IMR-90 (cell line): ENCODE measurements around the gene PACC1. TPM values are rescaled to one million over a fixed set of nuclear protein-coding genes. Genes with fewer than 3 reads are reported as not detected.

Experiments used
- ATAC-seq: fragments of 200-7000 bp; cut with Tn5 transposase; 2 replicates; pipeline ENCODE4 v1.9.1; 2020; ENCODE audit warnings: low read depth, mild to moderate bottlenecking, moderate library complexity
- BruUV-seq: library from RNA; stranded (reverse); fragments of 400-500 nt; replicated peaks from 2 replicates; lab custom pipeline; 2021; lab: Mats Ljungman, UMichigan
- CTCF ChIA-PET: fragments of 300-600 bp; formaldehyde crosslinking; extraction: SDS; loops from one replicate; lab custom pipeline; 2021; ENCODE audit warnings: antibody characterized with exemption; lab: Yijun Ruan, JAX
- POLR2A ChIA-PET: fragments of 300-600 bp; sonication (Branson Sonifier 250); formaldehyde crosslinking; loops from one replicate; lab custom pipeline; 2022; ENCODE audit warnings: antibody characterized with exemption; ENCODE audit not compliant: unreplicated experiment; lab: Charles Lee
- DNase-seq: peaks from one replicate; pipeline ENCODE4 v3.0.0; 2013
- H2AFZ ChIP-seq: replicated peaks from 2 replicates; pipeline ENCODE3; 2013; ENCODE audit warnings: low read length, mild to moderate bottlenecking; ENCODE audit not compliant: poor library complexity
- H2AK5ac ChIP-seq: 2 replicates; pipeline ENCODE4 v1.6.1; 2013; ENCODE audit warnings: low read depth, low read length, inconsistent platforms
- H2AK9ac ChIP-seq: replicated peaks from 2 replicates; pipeline ENCODE3; 2013; ENCODE audit warnings: mild to moderate bottlenecking, low read depth, low read length, moderate library complexity; ENCODE audit not compliant: poor library complexity
- H2BK120ac ChIP-seq: 2 replicates; pipeline ENCODE4 v1.6.1; 2013; ENCODE audit warnings: low read depth, low read length, inconsistent platforms
- H2BK15ac ChIP-seq: 3 replicates; pipeline ENCODE4 v1.6.1; 2013; ENCODE audit warnings: low read depth, low read length, inconsistent platforms
- H2BK20ac ChIP-seq: 2 replicates; pipeline ENCODE4 v1.6.1; 2013; ENCODE audit warnings: low read depth, mild to moderate bottlenecking, inconsistent platforms, low read length, moderate library complexity
- H2BK5ac ChIP-seq: 2 replicates; pipeline ENCODE4 v1.6.1; 2013; ENCODE audit warnings: mild to moderate bottlenecking, low read depth, low read length, inconsistent platforms; ENCODE audit not compliant: poor library complexity, severe bottlenecking
- H3K14ac ChIP-seq: replicated peaks from 2 replicates; pipeline ENCODE4 v1.6.1; 2013; ENCODE audit warnings: low read depth, low read length, inconsistent platforms
- H3K18ac ChIP-seq: 2 replicates; pipeline ENCODE4 v1.6.1; 2013; ENCODE audit warnings: low read depth, low read length, control low read depth
- H3K23ac ChIP-seq: 2 replicates; pipeline ENCODE4 v1.6.1; 2013; ENCODE audit warnings: low read depth, low read length, inconsistent platforms
- H3K27ac ChIP-seq: 2 replicates; pipeline ENCODE4 v1.5.1; 2013; ENCODE audit warnings: mild to moderate bottlenecking, control low read depth, low read length; ENCODE audit not compliant: insufficient read depth
- H3K27me3 ChIP-seq: 2 replicates; pipeline ENCODE4 v1.6.1; 2013; ENCODE audit warnings: low read length; ENCODE audit not compliant: control insufficient read depth, insufficient read depth
- H3K36me3 ChIP-seq: 2 replicates; pipeline ENCODE4 v1.6.1; 2013; ENCODE audit warnings: low read length, mixed read lengths; ENCODE audit not compliant: control insufficient read depth, insufficient read depth
- H3K4ac ChIP-seq: 2 replicates; pipeline ENCODE4 v1.6.1; 2013; ENCODE audit warnings: low read depth, low read length, inconsistent platforms
- H3K4me1 ChIP-seq: 2 replicates; pipeline ENCODE4 v1.6.1; 2013; ENCODE audit warnings: low read length, mixed read lengths; ENCODE audit not compliant: control insufficient read depth, insufficient read depth
- H3K4me2 ChIP-seq: 2 replicates; pipeline ENCODE4 v1.6.1; 2013; ENCODE audit warnings: low read depth, mild to moderate bottlenecking, control low read depth, low read length, moderate library complexity
- H3K4me3 ChIP-seq: 2 replicates; pipeline ENCODE4 v1.5.1; 2013; ENCODE audit warnings: low read depth, mild to moderate bottlenecking, control low read depth, low read length, moderate library complexity; ENCODE audit not compliant: insufficient read depth
- H3K56ac ChIP-seq: 2 replicates; pipeline ENCODE4 v1.6.1; 2013; ENCODE audit warnings: low read length, inconsistent platforms; ENCODE audit not compliant: insufficient read depth; ENCODE audit errors: extremely low read depth
- H3K79me1 ChIP-seq, 2 experiments: 2 replicates each; pipeline ENCODE4 v1.6.1; 2013; ENCODE audit warnings: low read length in 2 of 2, inconsistent platforms in 1 of 2, low read depth in 1 of 2
- H3K9ac ChIP-seq: 2 replicates; pipeline ENCODE4 v1.6.1; 2013; ENCODE audit warnings: low read depth, low read length, control low read depth
- H3K9me1 ChIP-seq: 2 replicates; pipeline ENCODE4 v1.6.1; 2013; ENCODE audit warnings: low read length, inconsistent platforms; ENCODE audit not compliant: insufficient read depth
- H3K9me3 ChIP-seq: 2 replicates; pipeline ENCODE4 v1.6.1; 2013; ENCODE audit warnings: low read length; ENCODE audit not compliant: control insufficient read depth, insufficient read depth
- H4K20me1 ChIP-seq: 2 replicates; pipeline ENCODE4 v1.6.1; 2013; ENCODE audit warnings: low read length, inconsistent platforms; ENCODE audit not compliant: insufficient read depth
- H4K5ac ChIP-seq: 2 replicates; pipeline ENCODE4 v1.6.1; 2013; ENCODE audit warnings: mild to moderate bottlenecking, low read depth, low read length, control low read depth
- H4K8ac ChIP-seq, 2 experiments: 2 replicates each; pipeline ENCODE4 v1.6.1; 2013; ENCODE audit warnings: low read depth in 2 of 2, low read length in 2 of 2, control low read depth in 1 of 2, inconsistent platforms in 1 of 2
- H4K91ac ChIP-seq: 2 replicates; pipeline ENCODE4 v1.6.1; 2013; ENCODE audit warnings: low read depth, low read length, inconsistent platforms; ENCODE audit not compliant: insufficient read depth
- BHLHE40 ChIP-seq: fragments of 150-350 bp; IDR thresholded peaks from 2 replicates; pipeline ENCODE4 v1.6.1; 2016; ENCODE audit warnings: mild to moderate bottlenecking, low read depth, low read length
- CEBPB ChIP-seq: IDR thresholded peaks from 2 replicates; pipeline ENCODE4 v1.6.1; 2012; ENCODE audit warnings: low read depth, low read length, improper control_type of control experiment
- CHD1 ChIP-seq: IDR thresholded peaks from 2 replicates; pipeline ENCODE4 v1.6.1; 2012; ENCODE audit warnings: low read depth, low read length, improper control_type of control experiment
- CTCF ChIP-seq: conservative IDR thresholded peaks from 2 replicates; pipeline ENCODE4 v1.5.1; 2012; ENCODE audit warnings: mild to moderate bottlenecking, low read depth, low read length, improper control_type of control experiment
- ELK1 ChIP-seq: fragments of 150-350 bp; IDR thresholded peaks from 2 replicates; pipeline ENCODE4 v1.6.1; 2016; ENCODE audit warnings: low read depth, mild to moderate bottlenecking, low read length, moderate library complexity, borderline replicate concordance
- FOS ChIP-seq: fragments of 150-350 bp; IDR thresholded peaks from 2 replicates; pipeline ENCODE4 v1.6.1; 2016; ENCODE audit warnings: low read depth, low read length
- MAFK ChIP-seq: IDR thresholded peaks from 2 replicates; pipeline ENCODE4 v1.6.1; 2012; ENCODE audit warnings: low read depth, low read length, improper control_type of control experiment
- MAZ ChIP-seq: IDR thresholded peaks from 2 replicates; pipeline ENCODE4 v1.6.1; 2012; ENCODE audit warnings: low read depth, mild to moderate bottlenecking, low read length, improper control_type of control experiment, moderate library complexity, borderline replicate concordance
- MXI1 ChIP-seq: IDR thresholded peaks from 2 replicates; pipeline ENCODE4 v1.6.1; 2012; ENCODE audit warnings: low read depth, mild to moderate bottlenecking, low read length, moderate library complexity, borderline replicate concordance
- NFE2L2 ChIP-seq: fragments of 150-350 bp; IDR thresholded peaks from 2 replicates; pipeline ENCODE4 v1.6.1; 2016; ENCODE audit warnings: low read depth, mild to moderate bottlenecking, low read length
- POLR2A ChIP-seq: IDR thresholded peaks from 2 replicates; pipeline ENCODE4 v1.6.1; 2012; ENCODE audit warnings: mild to moderate bottlenecking, low read depth, low read length
- RAD21 ChIP-seq: IDR thresholded peaks from 2 replicates; pipeline ENCODE4 v1.6.1; 2012; ENCODE audit warnings: low read length, improper control_type of control experiment
- RFX5 ChIP-seq: IDR thresholded peaks from 2 replicates; pipeline ENCODE4 v1.8.0; 2012; ENCODE audit warnings: low read depth, mild to moderate bottlenecking, low read length, moderate library complexity
- SMC3 ChIP-seq: fragments of 150-350 bp; IDR thresholded peaks from 2 replicates; pipeline ENCODE4 v1.6.1; 2016; ENCODE audit warnings: low read depth, mild to moderate bottlenecking, antibody characterized with exemption, low read length, moderate library complexity
- WGBS, 2 experiments: methylation state at CpG; one replicate each; pipeline versions ENCODE4 v1.1.5 to v1.1.7; 2013; ENCODE audit warnings: missing lambda C conversion rate in 2 of 2; ENCODE audit not compliant: insufficient read length in 1 of 2; ENCODE audit errors: extremely low coverage in 2 of 2; 5-methylcytosine and 5-hydroxymethylcytosine counted together
- dilution Hi-C: fragments of 300-500 bp; cut with HindIII; formaldehyde crosslinking; loops from one replicate; pipeline ENCODE4 v1.14.3; 2018; ENCODE audit warnings: low sequenced_read_pairs; ENCODE audit not compliant: unreplicated experiment
- in situ Hi-C: fragments of 300-500 bp; cut with MboI; formaldehyde crosslinking; loops from 3 replicates; pipeline ENCODE4 v1.14.3; 2019; ENCODE audit warnings: low sequenced_read_pairs, inconsistent platforms, mixed read lengths
- intact Hi-C: fragments of 100-400 bp; cut with micrococcal nuclease; formaldehyde crosslinking; loops from 2 replicates; pipeline ENCODE4 v1.10.0; 2022
- polyA plus RNA-seq, 3 experiments: library from polyadenylated mRNA; depleted of rRNA; stranded (reverse); fragments of >200 nt; gene quantifications; 2 replicates each; pipeline ENCODE4 v1.2.3, GENCODE V29; 2012; ENCODE audit warnings: low replicate concordance in 1 of 3
- total RNA-seq: library from RNA; depleted of rRNA; stranded (reverse); fragments of >200 nt; gene quantifications from 2 replicates; pipeline ENCODE4 v1.2.3, GENCODE V29; 2012

PACC1 gene
- total and polyA plus RNA-seq, 2 of the 4 experiments (the other 2 are of a cell fraction), result 8.6 to 13.4 TPM

GRCh38 chr1:212415107-212415841, 588 bp upstream of the PACC1 start:
- Histone ChIP-seq H2AK5ac (0 out of 2 replicates have a peak overlapping the region, but pooled peaks have one; percentile 2), H3K23ac (no peak overlapping the region), H2BK20ac (peak overlapping the region; percentile 49; the same call in 1 of the 2 replicates), H3K9me1 (peaks cover 6% of the 10 kb centered on the region; the same call in 1 of the 2 replicates), H3K18ac (no peak overlapping the region), H4K5ac (peak overlapping the region; percentile 46; the same call in 1 of the 2 replicates), H3K4ac (peak overlapping the region; percentile 69; the same call in 1 of the 2 replicates), H3K27me3 (0 out of 2 replicates have a peak, but pooled peaks cover under 1% of the 10 kb centered on the region), H2BK5ac (peak overlapping the region; percentile 43), H4K8ac (peak overlapping the region; percentile 64 to 94), H3K4me1 (peaks cover 3% of the 10 kb centered on the region; the same call in 1 of the 2 replicates), H2AK9ac (peak overlapping the region; percentile 66), H3K79me1 (peaks cover 8 to 24% of the 10 kb centered on the region in 2 experiments), H2BK15ac (peak overlapping the region; percentile 93; the same call in 1 of the 3 replicates), H2BK120ac (peak overlapping the region; percentile 40; the same call in 1 of the 2 replicates), H4K91ac (peak overlapping the region; percentile 41), H3K9ac (no peak overlapping the region), H3K4me3 (peak overlapping the region; percentile 78; the same call in 1 of the 2 replicates), H3K27ac (no peak overlapping the region), H4K20me1 (no peaks in the 10 kb centered on the region), H3K4me2 (peak overlapping the region; percentile 51), H3K14ac (peak overlapping the region; percentile 91), H3K36me3 (peaks cover 4% of the 10 kb centered on the region; the same call in 1 of the 2 replicates), H3K56ac (no peak overlapping the region), H3K9me3 (no peaks in the 10 kb centered on the region), H2AFZ (peak overlapping the region; percentile 100)
- ATAC-seq (no peak), DNase-seq (no peak)
- in situ Hi-C loops (no loop called here), dilution Hi-C loops (no loop called here), intact Hi-C loops (no loop called here)
- BruUV-seq, result no TSS peak
- ChIA-PET CTCF (interaction anchor here (1.2 kb wide), 1 partner anchor 40 kb away, joined by 5 read pairs; no protein-coding TSS in a partner anchor), POLR2A (no interaction called here)
- 83% methylated on average over 2 of the region's 13 CpGs; no CpG with 5 or more reads in 1 of the 2 experiments for whole genome bisulfite sequencing, 2 experiments
- TF ChIP-seq POLR2A (no peak), MAFK (no peak), MAZ (no peak), RAD21 (no peak), NFE2L2 (no peak), ELK1 (no peak), RFX5 (no peak), MXI1 (no peak), CHD1 (no peak), SMC3 (no peak), FOS (no peak), CTCF (no peak), BHLHE40 (no peak), CEBPB (no peak)
